IMR-90 (cell line): Measurements from ENCODE around the gene CYP26B1. TPM values are rescaled to one million over a fixed set of nuclear protein-coding genes. Genes with fewer than 3 reads are reported as not detected.

ENCODE experiments used
- ATAC-seq: fragments of 200-7000 bp; cut with Tn5 transposase; 2 replicates; pipeline ENCODE4 v1.9.1; 2020; ENCODE audit warnings: low read depth, mild to moderate bottlenecking, moderate library complexity
- BruUV-seq: library from RNA; stranded (reverse); fragments of 400-500 nt; replicated peaks from 2 replicates; lab custom pipeline; 2021; lab: Mats Ljungman, UMichigan
- CTCF ChIA-PET: fragments of 300-600 bp; formaldehyde crosslinking; extraction: SDS; loops from one replicate; lab custom pipeline; 2021; ENCODE audit warnings: antibody characterized with exemption; lab: Yijun Ruan, JAX
- POLR2A ChIA-PET: fragments of 300-600 bp; sonication (Branson Sonifier 250); formaldehyde crosslinking; loops from one replicate; lab custom pipeline; 2022; ENCODE audit warnings: antibody characterized with exemption; ENCODE audit not compliant: unreplicated experiment; lab: Charles Lee
- DNase-seq: peaks from one replicate; pipeline ENCODE4 v3.0.0; 2013
- H2AFZ ChIP-seq: replicated peaks from 2 replicates; pipeline ENCODE3; 2013; ENCODE audit warnings: low read length, mild to moderate bottlenecking; ENCODE audit not compliant: poor library complexity
- H2AK5ac ChIP-seq: 2 replicates; pipeline ENCODE4 v1.6.1; 2013; ENCODE audit warnings: low read depth, low read length, inconsistent platforms
- H2AK9ac ChIP-seq: replicated peaks from 2 replicates; pipeline ENCODE3; 2013; ENCODE audit warnings: mild to moderate bottlenecking, low read depth, low read length, moderate library complexity; ENCODE audit not compliant: poor library complexity
- H2BK120ac ChIP-seq: 2 replicates; pipeline ENCODE4 v1.6.1; 2013; ENCODE audit warnings: low read depth, low read length, inconsistent platforms
- H2BK15ac ChIP-seq: 3 replicates; pipeline ENCODE4 v1.6.1; 2013; ENCODE audit warnings: low read depth, low read length, inconsistent platforms
- H2BK20ac ChIP-seq: 2 replicates; pipeline ENCODE4 v1.6.1; 2013; ENCODE audit warnings: low read depth, mild to moderate bottlenecking, inconsistent platforms, low read length, moderate library complexity
- H2BK5ac ChIP-seq: 2 replicates; pipeline ENCODE4 v1.6.1; 2013; ENCODE audit warnings: mild to moderate bottlenecking, low read depth, low read length, inconsistent platforms; ENCODE audit not compliant: poor library complexity, severe bottlenecking
- H3K14ac ChIP-seq: replicated peaks from 2 replicates; pipeline ENCODE4 v1.6.1; 2013; ENCODE audit warnings: low read depth, low read length, inconsistent platforms
- H3K18ac ChIP-seq: 2 replicates; pipeline ENCODE4 v1.6.1; 2013; ENCODE audit warnings: low read depth, low read length, control low read depth
- H3K23ac ChIP-seq: 2 replicates; pipeline ENCODE4 v1.6.1; 2013; ENCODE audit warnings: low read depth, low read length, inconsistent platforms
- H3K27ac ChIP-seq: 2 replicates; pipeline ENCODE4 v1.5.1; 2013; ENCODE audit warnings: mild to moderate bottlenecking, control low read depth, low read length; ENCODE audit not compliant: insufficient read depth
- H3K27me3 ChIP-seq: 2 replicates; pipeline ENCODE4 v1.6.1; 2013; ENCODE audit warnings: low read length; ENCODE audit not compliant: control insufficient read depth, insufficient read depth
- H3K36me3 ChIP-seq: 2 replicates; pipeline ENCODE4 v1.6.1; 2013; ENCODE audit warnings: low read length, mixed read lengths; ENCODE audit not compliant: control insufficient read depth, insufficient read depth
- H3K4ac ChIP-seq: 2 replicates; pipeline ENCODE4 v1.6.1; 2013; ENCODE audit warnings: low read depth, low read length, inconsistent platforms
- H3K4me1 ChIP-seq: 2 replicates; pipeline ENCODE4 v1.6.1; 2013; ENCODE audit warnings: low read length, mixed read lengths; ENCODE audit not compliant: control insufficient read depth, insufficient read depth
- H3K4me2 ChIP-seq: 2 replicates; pipeline ENCODE4 v1.6.1; 2013; ENCODE audit warnings: low read depth, mild to moderate bottlenecking, control low read depth, low read length, moderate library complexity
- H3K4me3 ChIP-seq: 2 replicates; pipeline ENCODE4 v1.5.1; 2013; ENCODE audit warnings: low read depth, mild to moderate bottlenecking, control low read depth, low read length, moderate library complexity; ENCODE audit not compliant: insufficient read depth
- H3K56ac ChIP-seq: 2 replicates; pipeline ENCODE4 v1.6.1; 2013; ENCODE audit warnings: low read length, inconsistent platforms; ENCODE audit not compliant: insufficient read depth; ENCODE audit errors: extremely low read depth
- H3K79me1 ChIP-seq, 2 experiments: 2 replicates each; pipeline ENCODE4 v1.6.1; 2013; ENCODE audit warnings: low read length in 2 of 2, inconsistent platforms in 1 of 2, low read depth in 1 of 2
- H3K9ac ChIP-seq: 2 replicates; pipeline ENCODE4 v1.6.1; 2013; ENCODE audit warnings: low read depth, low read length, control low read depth
- H3K9me1 ChIP-seq: 2 replicates; pipeline ENCODE4 v1.6.1; 2013; ENCODE audit warnings: low read length, inconsistent platforms; ENCODE audit not compliant: insufficient read depth
- H3K9me3 ChIP-seq: 2 replicates; pipeline ENCODE4 v1.6.1; 2013; ENCODE audit warnings: low read length; ENCODE audit not compliant: control insufficient read depth, insufficient read depth
- H4K20me1 ChIP-seq: 2 replicates; pipeline ENCODE4 v1.6.1; 2013; ENCODE audit warnings: low read length, inconsistent platforms; ENCODE audit not compliant: insufficient read depth
- H4K5ac ChIP-seq: 2 replicates; pipeline ENCODE4 v1.6.1; 2013; ENCODE audit warnings: mild to moderate bottlenecking, low read depth, low read length, control low read depth
- H4K8ac ChIP-seq, 2 experiments: 2 replicates each; pipeline ENCODE4 v1.6.1; 2013; ENCODE audit warnings: low read depth in 2 of 2, low read length in 2 of 2, control low read depth in 1 of 2, inconsistent platforms in 1 of 2
- H4K91ac ChIP-seq: 2 replicates; pipeline ENCODE4 v1.6.1; 2013; ENCODE audit warnings: low read depth, low read length, inconsistent platforms; ENCODE audit not compliant: insufficient read depth
- BHLHE40 ChIP-seq: fragments of 150-350 bp; IDR thresholded peaks from 2 replicates; pipeline ENCODE4 v1.6.1; 2016; ENCODE audit warnings: mild to moderate bottlenecking, low read depth, low read length
- CEBPB ChIP-seq: IDR thresholded peaks from 2 replicates; pipeline ENCODE4 v1.6.1; 2012; ENCODE audit warnings: low read depth, low read length, improper control_type of control experiment
- CHD1 ChIP-seq: IDR thresholded peaks from 2 replicates; pipeline ENCODE4 v1.6.1; 2012; ENCODE audit warnings: low read depth, low read length, improper control_type of control experiment
- FOS ChIP-seq: fragments of 150-350 bp; IDR thresholded peaks from 2 replicates; pipeline ENCODE4 v1.6.1; 2016; ENCODE audit warnings: low read depth, low read length
- MAFK ChIP-seq: IDR thresholded peaks from 2 replicates; pipeline ENCODE4 v1.6.1; 2012; ENCODE audit warnings: low read depth, low read length, improper control_type of control experiment
- MAZ ChIP-seq: IDR thresholded peaks from 2 replicates; pipeline ENCODE4 v1.6.1; 2012; ENCODE audit warnings: low read depth, mild to moderate bottlenecking, low read length, improper control_type of control experiment, moderate library complexity, borderline replicate concordance
- MXI1 ChIP-seq: IDR thresholded peaks from 2 replicates; pipeline ENCODE4 v1.6.1; 2012; ENCODE audit warnings: low read depth, mild to moderate bottlenecking, low read length, moderate library complexity, borderline replicate concordance
- NFE2L2 ChIP-seq: fragments of 150-350 bp; IDR thresholded peaks from 2 replicates; pipeline ENCODE4 v1.6.1; 2016; ENCODE audit warnings: low read depth, mild to moderate bottlenecking, low read length
- POLR2A ChIP-seq: IDR thresholded peaks from 2 replicates; pipeline ENCODE4 v1.6.1; 2012; ENCODE audit warnings: mild to moderate bottlenecking, low read depth, low read length
- RAD21 ChIP-seq: IDR thresholded peaks from 2 replicates; pipeline ENCODE4 v1.6.1; 2012; ENCODE audit warnings: low read length, improper control_type of control experiment
- RCOR1 ChIP-seq: IDR thresholded peaks from 2 replicates; pipeline ENCODE4 v1.6.1; 2012; ENCODE audit warnings: mild to moderate bottlenecking, low read length, improper control_type of control experiment; ENCODE audit not compliant: insufficient replicate concordance
- RFX5 ChIP-seq: IDR thresholded peaks from 2 replicates; pipeline ENCODE4 v1.8.0; 2012; ENCODE audit warnings: low read depth, mild to moderate bottlenecking, low read length, moderate library complexity
- SMC3 ChIP-seq: fragments of 150-350 bp; IDR thresholded peaks from 2 replicates; pipeline ENCODE4 v1.6.1; 2016; ENCODE audit warnings: low read depth, mild to moderate bottlenecking, antibody characterized with exemption, low read length, moderate library complexity
- WGBS, 2 experiments: methylation state at CpG; one replicate each; pipeline versions ENCODE4 v1.1.5 to v1.1.7; 2013; ENCODE audit warnings: missing lambda C conversion rate in 2 of 2; ENCODE audit not compliant: insufficient read length in 1 of 2; ENCODE audit errors: extremely low coverage in 2 of 2; 5-methylcytosine and 5-hydroxymethylcytosine counted together
- dilution Hi-C: fragments of 300-500 bp; cut with HindIII; formaldehyde crosslinking; loops from one replicate; pipeline ENCODE4 v1.14.3; 2018; ENCODE audit warnings: low sequenced_read_pairs; ENCODE audit not compliant: unreplicated experiment
- in situ Hi-C: fragments of 300-500 bp; cut with MboI; formaldehyde crosslinking; loops from 3 replicates; pipeline ENCODE4 v1.14.3; 2019; ENCODE audit warnings: low sequenced_read_pairs, inconsistent platforms, mixed read lengths
- intact Hi-C: fragments of 100-400 bp; cut with micrococcal nuclease; formaldehyde crosslinking; loops from 2 replicates; pipeline ENCODE4 v1.10.0; 2022
- polyA plus RNA-seq, 3 experiments: library from polyadenylated mRNA; depleted of rRNA; stranded (reverse); fragments of >200 nt; gene quantifications; 2 replicates each; pipeline ENCODE4 v1.2.3, GENCODE V29; 2012; ENCODE audit warnings: low replicate concordance in 1 of 3
- total RNA-seq: library from RNA; depleted of rRNA; stranded (reverse); fragments of >200 nt; gene quantifications from 2 replicates; pipeline ENCODE4 v1.2.3, GENCODE V29; 2012
- TF ChIP-seq, protein P1 (sequence below): conservative IDR thresholded peaks from 2 replicates; pipeline ENCODE4 v1.5.1; 2012; ENCODE audit warnings: mild to moderate bottlenecking, low read depth, low read length, improper control_type of control experiment
- TF ChIP-seq, protein P2 (sequence below): fragments of 150-350 bp; IDR thresholded peaks from 2 replicates; pipeline ENCODE4 v1.6.1; 2016; ENCODE audit warnings: low read depth, mild to moderate bottlenecking, low read length, moderate library complexity, borderline replicate concordance
- TF ChIP-seq, protein P3 (sequence below): fragments of 150-350 bp; IDR thresholded peaks from 2 replicates; pipeline ENCODE4 v1.6.1; 2017; ENCODE audit warnings: mild to moderate bottlenecking, antibody characterized with exemption, low read length, low read depth

CYP26B1 gene
- total and polyA plus RNA-seq, 2 of the 4 experiments (the other 2 are of a cell fraction) = 0.02 TPM; not detected in 1

DNA sequence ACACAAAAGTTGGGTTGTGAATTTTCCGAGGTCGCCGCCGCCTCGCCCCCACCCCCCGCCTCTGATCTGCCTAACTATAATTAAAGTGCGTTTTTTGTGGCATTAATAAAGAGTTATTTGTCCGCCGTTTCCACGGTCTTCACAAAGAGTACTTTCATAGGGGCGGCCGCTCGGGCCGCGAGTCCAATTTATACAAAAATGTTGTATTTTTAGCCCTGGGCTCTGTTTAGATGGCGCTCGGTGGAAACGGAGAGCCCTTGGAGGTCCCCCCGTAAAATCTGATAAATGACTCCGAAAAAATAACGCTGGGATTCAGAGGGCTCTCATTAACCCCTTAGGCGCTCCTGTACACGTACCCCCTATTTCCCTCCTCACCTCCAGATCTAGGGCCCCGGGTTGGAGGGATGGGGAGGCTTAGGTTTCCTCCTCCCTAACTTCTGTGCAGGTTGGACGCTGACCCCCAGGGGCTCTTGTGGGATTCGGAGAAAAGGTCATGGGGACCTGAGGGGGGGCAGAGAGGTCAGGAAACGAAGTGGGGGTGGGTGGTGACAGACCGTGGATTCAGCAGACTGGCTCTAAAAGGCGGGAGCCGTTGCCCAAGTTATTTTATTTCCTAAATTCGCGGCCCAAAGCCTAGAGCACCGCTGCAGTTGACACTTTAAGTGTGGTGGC is 1.9 kb downstream of the CYP26B1 start:
- BruUV-seq = no TSS peak
- in situ Hi-C loops = no loop called here
- DNase-seq = no peak

More for the DNA sequence above, 1.9 kb downstream of the CYP26B1 start:
- H2AK5ac ChIP-seq = no peak overlapping the region
- no peak overlapping the region for H2BK15ac ChIP-seq
- ATAC-seq = no peak
- no peak overlapping the region for H2BK120ac ChIP-seq
- no peak overlapping the region for H3K9ac ChIP-seq
- H3K23ac ChIP-seq = no peak overlapping the region
- no peak overlapping the region for H3K18ac ChIP-seq
- H4K20me1 ChIP-seq = peaks cover 5% of the 10 kb centered on the region; the same call in 1 of the 2 replicates
- no peak overlapping the region for H3K27ac ChIP-seq
- no peak overlapping the region for H4K5ac ChIP-seq
- TF ChIP-seq BHLHE40 (no peak), SMC3 (no peak), RAD21 (no peak), MAFK (no peak), NFE2L2 (no peak), RCOR1 (no peak), MAZ (no peak), CEBPB (no peak), CHD1 (no peak), MXI1 (no peak), FOS (no peak), RFX5 (no peak), POLR2A (no peak)
- TF ChIP-seq, protein P1, sequence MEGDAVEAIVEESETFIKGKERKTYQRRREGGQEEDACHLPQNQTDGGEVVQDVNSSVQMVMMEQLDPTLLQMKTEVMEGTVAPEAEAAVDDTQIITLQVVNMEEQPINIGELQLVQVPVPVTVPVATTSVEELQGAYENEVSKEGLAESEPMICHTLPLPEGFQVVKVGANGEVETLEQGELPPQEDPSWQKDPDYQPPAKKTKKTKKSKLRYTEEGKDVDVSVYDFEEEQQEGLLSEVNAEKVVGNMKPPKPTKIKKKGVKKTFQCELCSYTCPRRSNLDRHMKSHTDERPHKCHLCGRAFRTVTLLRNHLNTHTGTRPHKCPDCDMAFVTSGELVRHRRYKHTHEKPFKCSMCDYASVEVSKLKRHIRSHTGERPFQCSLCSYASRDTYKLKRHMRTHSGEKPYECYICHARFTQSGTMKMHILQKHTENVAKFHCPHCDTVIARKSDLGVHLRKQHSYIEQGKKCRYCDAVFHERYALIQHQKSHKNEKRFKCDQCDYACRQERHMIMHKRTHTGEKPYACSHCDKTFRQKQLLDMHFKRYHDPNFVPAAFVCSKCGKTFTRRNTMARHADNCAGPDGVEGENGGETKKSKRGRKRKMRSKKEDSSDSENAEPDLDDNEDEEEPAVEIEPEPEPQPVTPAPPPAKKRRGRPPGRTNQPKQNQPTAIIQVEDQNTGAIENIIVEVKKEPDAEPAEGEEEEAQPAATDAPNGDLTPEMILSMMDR = no peak
- TF ChIP-seq, protein P2, sequence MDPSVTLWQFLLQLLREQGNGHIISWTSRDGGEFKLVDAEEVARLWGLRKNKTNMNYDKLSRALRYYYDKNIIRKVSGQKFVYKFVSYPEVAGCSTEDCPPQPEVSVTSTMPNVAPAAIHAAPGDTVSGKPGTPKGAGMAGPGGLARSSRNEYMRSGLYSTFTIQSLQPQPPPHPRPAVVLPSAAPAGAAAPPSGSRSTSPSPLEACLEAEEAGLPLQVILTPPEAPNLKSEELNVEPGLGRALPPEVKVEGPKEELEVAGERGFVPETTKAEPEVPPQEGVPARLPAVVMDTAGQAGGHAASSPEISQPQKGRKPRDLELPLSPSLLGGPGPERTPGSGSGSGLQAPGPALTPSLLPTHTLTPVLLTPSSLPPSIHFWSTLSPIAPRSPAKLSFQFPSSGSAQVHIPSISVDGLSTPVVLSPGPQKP = no peak
- TF ChIP-seq, protein P3, sequence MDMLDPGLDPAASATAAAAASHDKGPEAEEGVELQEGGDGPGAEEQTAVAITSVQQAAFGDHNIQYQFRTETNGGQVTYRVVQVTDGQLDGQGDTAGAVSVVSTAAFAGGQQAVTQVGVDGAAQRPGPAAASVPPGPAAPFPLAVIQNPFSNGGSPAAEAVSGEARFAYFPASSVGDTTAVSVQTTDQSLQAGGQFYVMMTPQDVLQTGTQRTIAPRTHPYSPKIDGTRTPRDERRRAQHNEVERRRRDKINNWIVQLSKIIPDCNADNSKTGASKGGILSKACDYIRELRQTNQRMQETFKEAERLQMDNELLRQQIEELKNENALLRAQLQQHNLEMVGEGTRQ = no peak
- H4K8ac ChIP-seq = no peak overlapping the region
- H3K79me1 ChIP-seq = no peaks in the 10 kb centered on the region
- dilution Hi-C loops = no loop called here
- H3K4me1 ChIP-seq = peaks cover 17% of the 10 kb centered on the region; the same call in 1 of the 2 replicates
- intact Hi-C loops = no loop called here
- H3K4ac ChIP-seq = no peak overlapping the region
- H2AK9ac ChIP-seq = no peak overlapping the region
- no peak overlapping the region for H3K14ac ChIP-seq
- 18% methylated on average over 2 of the region's 33 CpGs; no CpG with 5 or more reads in 1 of the 2 experiments for WGBS, 2 experiments
- ChIA-PET CTCF (no interaction called here), POLR2A (no interaction called here)
- no peaks in the 10 kb centered on the region for H3K9me1 ChIP-seq
- no peak overlapping the region for H2AFZ ChIP-seq
- no peak overlapping the region for H3K56ac ChIP-seq
- no peak overlapping the region for H2BK5ac ChIP-seq
- H4K91ac ChIP-seq = no peak overlapping the region
- peak overlapping the region; percentile 40; the same call in 1 of the 2 replicates for H3K4me2 ChIP-seq
- H3K27me3 ChIP-seq = peaks cover 85% of the 10 kb centered on the region
- H3K36me3 ChIP-seq = no peaks in the 10 kb centered on the region
- H2BK20ac ChIP-seq = no peak overlapping the region
- no peak overlapping the region; the same call in 1 of the 2 replicates for H3K4me3 ChIP-seq
- H3K9me3 ChIP-seq = peaks cover 9% of the 10 kb centered on the region
